ENCODE results near the gene MYOZ3.

GRCh38 chr5:150645070-150645700 is 15.9 kb upstream of the MYOZ3 start:
- TF ChIP-seq CTCF (IDR thresholded peaks at IDR 0.05): no peak
- TF ChIP-seq EZH2 (IDR thresholded peaks at IDR 0.05; ENCODE audit: borderline replicate concordance, insufficient read depth, low read depth, low read length, poor library complexity, severe bottlenecking): no peak

Data from B cell (primary cell).